GM12878 (cell line): ENCODE results near the gene NAA10. TPM values are rescaled to one million over a fixed set of nuclear protein-coding genes. Genes with fewer than 3 reads are reported as not detected.

Source experiments
- JUND ChIP-seq: IDR thresholded peaks from 2 replicates; pipeline ENCODE4 v1.6.1; 2012; ENCODE audit warnings: low read depth, mild to moderate bottlenecking, low read length, improper control_type of control experiment, moderate library complexity
- YBX1 ChIP-seq: fragments of 450-650 bp; IDR thresholded peaks from 2 replicates; pipeline ENCODE4 v1.6.1; 2016; ENCODE audit warnings: antibody characterized with exemption
- ZNF384 ChIP-seq: IDR thresholded peaks from 2 replicates; pipeline ENCODE4 v1.6.1; 2012; ENCODE audit warnings: low read depth, mild to moderate bottlenecking, low read length, improper control_type of control experiment, borderline replicate concordance
- polyA plus RNA-seq, 11 experiments: library from polyadenylated mRNA; depleted of rRNA in 4 of 11; unstranded in 6 of 11; stranded (reverse) in 5 of 11; fragments of >200 nt; fragmentation: Nextera tagmentation in 4 of 11; fragmentation: Illumina TruSeq in 1 of 11; extraction: Ambion mirVana in 4 of 11; extraction: Trizol in 1 of 11; gene quantifications; 1 replicate in 1 of 11; 2 replicates in 10 of 11; pipeline versions ENCODE4 v1.2.1 to v1.2.3, GENCODE V29; 2011 to 2016; ENCODE audit warnings: inconsistent platforms in 2 of 11, missing spikeins in 2 of 11, low read depth in 1 of 11
- total RNA-seq, 4 experiments: library from RNA; depleted of rRNA in 3 of 4; stranded (reverse); fragments of >200 nt in 3 of 4; fragmentation: Illumina TruSeq in 1 of 4; extraction: Trizol in 1 of 4; gene quantifications; 2 replicates each; pipeline versions ENCODE4 v1.2.1 to v1.2.3, GENCODE V29; 2013 to 2021
- TF ChIP-seq, protein P1 (sequence below): fragments of 150-350 bp; IDR thresholded peaks from 2 replicates; pipeline ENCODE4 v1.6.1; 2016; ENCODE audit warnings: low read depth, low read length
- TF ChIP-seq, protein P2 (sequence below): fragments of 450-650 bp; formaldehyde crosslinking; IDR thresholded peaks from 2 replicates; pipeline ENCODE4 v1.4.0; 2020; ENCODE audit warnings: mild to moderate bottlenecking, moderate library complexity

The NAA10 gene
- total and polyA plus RNA-seq, 10 of the 15 experiments (the other 5 are each of a cell fraction or from before 2014, with no cell fraction given), result 7.9 to 212 (median 98.9) TPM

GRCh38 chrX:153974726-153975286 lies 40.0 kb upstream of the NAA10 start (continued):
- TF ChIP-seq, protein P1, sequence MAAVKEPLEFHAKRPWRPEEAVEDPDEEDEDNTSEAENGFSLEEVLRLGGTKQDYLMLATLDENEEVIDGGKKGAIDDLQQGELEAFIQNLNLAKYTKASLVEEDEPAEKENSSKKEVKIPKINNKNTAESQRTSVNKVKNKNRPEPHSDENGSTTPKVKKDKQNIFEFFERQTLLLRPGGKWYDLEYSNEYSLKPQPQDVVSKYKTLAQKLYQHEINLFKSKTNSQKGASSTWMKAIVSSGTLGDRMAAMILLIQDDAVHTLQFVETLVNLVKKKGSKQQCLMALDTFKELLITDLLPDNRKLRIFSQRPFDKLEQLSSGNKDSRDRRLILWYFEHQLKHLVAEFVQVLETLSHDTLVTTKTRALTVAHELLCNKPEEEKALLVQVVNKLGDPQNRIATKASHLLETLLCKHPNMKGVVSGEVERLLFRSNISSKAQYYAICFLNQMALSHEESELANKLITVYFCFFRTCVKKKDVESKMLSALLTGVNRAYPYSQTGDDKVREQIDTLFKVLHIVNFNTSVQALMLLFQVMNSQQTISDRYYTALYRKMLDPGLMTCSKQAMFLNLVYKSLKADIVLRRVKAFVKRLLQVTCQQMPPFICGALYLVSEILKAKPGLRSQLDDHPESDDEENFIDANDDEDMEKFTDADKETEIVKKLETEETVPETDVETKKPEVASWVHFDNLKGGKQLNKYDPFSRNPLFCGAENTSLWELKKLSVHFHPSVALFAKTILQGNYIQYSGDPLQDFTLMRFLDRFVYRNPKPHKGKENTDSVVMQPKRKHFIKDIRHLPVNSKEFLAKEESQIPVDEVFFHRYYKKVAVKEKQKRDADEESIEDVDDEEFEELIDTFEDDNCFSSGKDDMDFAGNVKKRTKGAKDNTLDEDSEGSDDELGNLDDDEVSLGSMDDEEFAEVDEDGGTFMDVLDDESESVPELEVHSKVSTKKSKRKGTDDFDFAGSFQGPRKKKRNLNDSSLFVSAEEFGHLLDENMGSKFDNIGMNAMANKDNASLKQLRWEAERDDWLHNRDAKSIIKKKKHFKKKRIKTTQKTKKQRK, result no peak
- TF ChIP-seq JUND (no peak), YBX1 (no peak), ZNF384 (no peak)
- TF ChIP-seq, protein P2, sequence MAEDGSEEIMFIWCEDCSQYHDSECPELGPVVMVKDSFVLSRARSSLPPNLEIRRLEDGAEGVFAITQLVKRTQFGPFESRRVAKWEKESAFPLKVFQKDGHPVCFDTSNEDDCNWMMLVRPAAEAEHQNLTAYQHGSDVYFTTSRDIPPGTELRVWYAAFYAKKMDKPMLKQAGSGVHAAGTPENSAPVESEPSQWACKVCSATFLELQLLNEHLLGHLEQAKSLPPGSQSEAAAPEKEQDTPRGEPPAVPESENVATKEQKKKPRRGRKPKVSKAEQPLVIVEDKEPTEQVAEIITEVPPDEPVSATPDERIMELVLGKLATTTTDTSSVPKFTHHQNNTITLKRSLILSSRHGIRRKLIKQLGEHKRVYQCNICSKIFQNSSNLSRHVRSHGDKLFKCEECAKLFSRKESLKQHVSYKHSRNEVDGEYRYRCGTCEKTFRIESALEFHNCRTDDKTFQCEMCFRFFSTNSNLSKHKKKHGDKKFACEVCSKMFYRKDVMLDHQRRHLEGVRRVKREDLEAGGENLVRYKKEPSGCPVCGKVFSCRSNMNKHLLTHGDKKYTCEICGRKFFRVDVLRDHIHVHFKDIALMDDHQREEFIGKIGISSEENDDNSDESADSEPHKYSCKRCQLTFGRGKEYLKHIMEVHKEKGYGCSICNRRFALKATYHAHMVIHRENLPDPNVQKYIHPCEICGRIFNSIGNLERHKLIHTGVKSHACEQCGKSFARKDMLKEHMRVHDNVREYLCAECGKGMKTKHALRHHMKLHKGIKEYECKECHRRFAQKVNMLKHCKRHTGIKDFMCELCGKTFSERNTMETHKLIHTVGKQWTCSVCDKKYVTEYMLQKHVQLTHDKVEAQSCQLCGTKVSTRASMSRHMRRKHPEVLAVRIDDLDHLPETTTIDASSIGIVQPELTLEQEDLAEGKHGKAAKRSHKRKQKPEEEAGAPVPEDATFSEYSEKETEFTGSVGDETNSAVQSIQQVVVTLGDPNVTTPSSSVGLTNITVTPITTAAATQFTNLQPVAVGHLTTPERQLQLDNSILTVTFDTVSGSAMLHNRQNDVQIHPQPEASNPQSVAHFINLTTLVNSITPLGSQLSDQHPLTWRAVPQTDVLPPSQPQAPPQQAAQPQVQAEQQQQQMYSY (CRISPR knock-in tag), result no peak
- TF ChIP-seq, all 136 proteins: peak for 0
